A549 (cell line): ENCODE data around the gene HMG20B.

Source experiments
- CHD4 ChIP-seq: fragments of 200-600 bp; sonication (generic); IDR thresholded peaks from 2 replicates; pipeline ENCODE4 v1.6.1; 2016; ENCODE audit warnings: antibody characterized with exemption, mild to moderate bottlenecking, borderline replicate concordance
- EP300 ChIP-seq, 2 experiments: fragments of >200 bp; sonication (Bioruptor Twin); formaldehyde crosslinking; IDR thresholded peaks; 2 replicates in 1 of 2; 3 replicates in 1 of 2; pipeline ENCODE4 v1.6.1; 2016 to 2017
- GATA3 ChIP-seq: IDR thresholded peaks from 2 replicates; pipeline ENCODE4 v1.6.1; 2012; ENCODE audit warnings: borderline replicate concordance
- MYC ChIP-seq: IDR thresholded peaks from 2 replicates; pipeline ENCODE4 v1.6.1; 2012; ENCODE audit warnings: mild to moderate bottlenecking, inconsistent platforms, low read length, improper control_type of control experiment, borderline replicate concordance
- POLR2A ChIP-seq: IDR thresholded peaks from 2 replicates; pipeline ENCODE4 v1.6.1; 2012; ENCODE audit warnings: mild to moderate bottlenecking, low read length
- SMC3 ChIP-seq: fragments of >200 bp; sonication (Bioruptor Twin); formaldehyde crosslinking; IDR thresholded peaks from 3 replicates; pipeline ENCODE4 v1.6.1; 2018; ENCODE audit warnings: inconsistent platforms
- TF ChIP-seq, protein P1 (sequence below): fragments of >200 bp; sonication (Bioruptor Twin); formaldehyde crosslinking; IDR thresholded peaks from 3 replicates; pipeline ENCODE4 v1.5.1; 2016
- TF ChIP-seq, protein P2 (sequence below): IDR thresholded peaks from 2 replicates; pipeline ENCODE4 v1.6.1; 2012
- TF ChIP-seq, protein P3 (sequence below): IDR thresholded peaks from 2 replicates; pipeline ENCODE4 v1.6.1; 2012

DNA sequence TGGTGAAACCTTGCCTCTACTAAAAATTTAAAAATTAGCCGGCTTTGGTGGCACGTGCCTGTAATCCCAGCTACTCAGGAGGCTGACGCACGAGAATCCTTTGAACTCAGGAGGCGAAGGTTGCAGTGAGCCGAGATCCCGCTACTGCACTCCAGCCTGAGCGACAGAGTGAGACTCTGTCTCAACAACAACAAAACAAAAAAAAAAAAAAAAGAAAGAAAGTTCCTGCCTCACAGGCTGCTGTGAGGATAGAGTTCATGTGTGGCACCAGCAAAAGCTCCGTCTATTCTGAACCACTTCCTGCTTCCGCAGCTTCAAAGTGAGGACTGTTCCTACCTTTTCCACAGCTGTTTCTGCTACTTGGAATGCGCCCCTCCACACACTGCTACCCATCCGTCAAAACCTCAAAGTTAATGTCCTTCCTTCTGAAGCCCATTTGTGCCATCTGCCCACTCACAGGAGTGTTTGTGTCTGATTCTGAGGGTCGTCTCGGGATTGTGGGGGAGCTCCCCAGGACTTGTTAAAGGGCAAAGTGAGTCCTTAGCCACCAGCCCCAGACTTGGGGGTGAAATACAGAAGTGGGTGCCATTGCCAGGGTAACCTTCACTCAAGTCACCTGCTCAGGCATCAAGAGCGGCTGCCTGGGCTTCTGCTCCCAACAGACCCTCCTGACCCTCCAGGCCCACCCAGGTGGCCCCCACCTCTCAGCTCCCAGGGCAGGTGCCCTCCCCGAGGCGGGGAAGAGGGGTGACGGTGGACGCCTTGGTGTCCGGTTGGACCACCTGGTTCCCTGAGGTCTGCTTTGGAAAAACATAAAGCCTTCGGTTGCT lies 18.3 kb upstream of the HMG20B start:
- TF ChIP-seq MYC (no peak), SMC3 (no peak), CHD4 (no peak), EP300 (IDR thresholded peaks at IDR 0.05) (no peak), POLR2A (no peak), GATA3 (no peak)
- TF ChIP-seq, protein P1, sequence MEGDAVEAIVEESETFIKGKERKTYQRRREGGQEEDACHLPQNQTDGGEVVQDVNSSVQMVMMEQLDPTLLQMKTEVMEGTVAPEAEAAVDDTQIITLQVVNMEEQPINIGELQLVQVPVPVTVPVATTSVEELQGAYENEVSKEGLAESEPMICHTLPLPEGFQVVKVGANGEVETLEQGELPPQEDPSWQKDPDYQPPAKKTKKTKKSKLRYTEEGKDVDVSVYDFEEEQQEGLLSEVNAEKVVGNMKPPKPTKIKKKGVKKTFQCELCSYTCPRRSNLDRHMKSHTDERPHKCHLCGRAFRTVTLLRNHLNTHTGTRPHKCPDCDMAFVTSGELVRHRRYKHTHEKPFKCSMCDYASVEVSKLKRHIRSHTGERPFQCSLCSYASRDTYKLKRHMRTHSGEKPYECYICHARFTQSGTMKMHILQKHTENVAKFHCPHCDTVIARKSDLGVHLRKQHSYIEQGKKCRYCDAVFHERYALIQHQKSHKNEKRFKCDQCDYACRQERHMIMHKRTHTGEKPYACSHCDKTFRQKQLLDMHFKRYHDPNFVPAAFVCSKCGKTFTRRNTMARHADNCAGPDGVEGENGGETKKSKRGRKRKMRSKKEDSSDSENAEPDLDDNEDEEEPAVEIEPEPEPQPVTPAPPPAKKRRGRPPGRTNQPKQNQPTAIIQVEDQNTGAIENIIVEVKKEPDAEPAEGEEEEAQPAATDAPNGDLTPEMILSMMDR, result no peak
- TF ChIP-seq, protein P2, sequence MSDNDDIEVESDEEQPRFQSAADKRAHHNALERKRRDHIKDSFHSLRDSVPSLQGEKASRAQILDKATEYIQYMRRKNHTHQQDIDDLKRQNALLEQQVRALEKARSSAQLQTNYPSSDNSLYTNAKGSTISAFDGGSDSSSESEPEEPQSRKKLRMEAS, result no peak
- TF ChIP-seq, protein P3, sequence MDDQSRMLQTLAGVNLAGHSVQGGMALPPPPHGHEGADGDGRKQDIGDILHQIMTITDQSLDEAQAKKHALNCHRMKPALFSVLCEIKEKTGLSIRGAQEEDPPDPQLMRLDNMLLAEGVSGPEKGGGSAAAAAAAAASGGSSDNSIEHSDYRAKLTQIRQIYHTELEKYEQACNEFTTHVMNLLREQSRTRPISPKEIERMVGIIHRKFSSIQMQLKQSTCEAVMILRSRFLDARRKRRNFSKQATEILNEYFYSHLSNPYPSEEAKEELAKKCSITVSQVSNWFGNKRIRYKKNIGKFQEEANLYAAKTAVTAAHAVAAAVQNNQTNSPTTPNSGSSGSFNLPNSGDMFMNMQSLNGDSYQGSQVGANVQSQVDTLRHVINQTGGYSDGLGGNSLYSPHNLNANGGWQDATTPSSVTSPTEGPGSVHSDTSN, result no peak
